ENCODE measurements around the gene FBLN1.
"Not testable (repeated sequence)": the region's sequence is repeated elsewhere in the genome, so short reads cannot be mapped to it uniquely, and the experiment has no call there.

Gene FBLN1

GRCh38 chr22:45476814-45477213 lies 25.9 kb upstream of the FBLN1 start:
- no peak for DNase-seq

GRCh38 chr22:45477366-45478107 lies 25.1 kb upstream of the FBLN1 start:
- DNase-seq, result no peak

- DNase-seq, result no peak
Measured at GRCh38 chr22:45478108-45478771, 24.4 kb upstream of the FBLN1 start.

DNA sequence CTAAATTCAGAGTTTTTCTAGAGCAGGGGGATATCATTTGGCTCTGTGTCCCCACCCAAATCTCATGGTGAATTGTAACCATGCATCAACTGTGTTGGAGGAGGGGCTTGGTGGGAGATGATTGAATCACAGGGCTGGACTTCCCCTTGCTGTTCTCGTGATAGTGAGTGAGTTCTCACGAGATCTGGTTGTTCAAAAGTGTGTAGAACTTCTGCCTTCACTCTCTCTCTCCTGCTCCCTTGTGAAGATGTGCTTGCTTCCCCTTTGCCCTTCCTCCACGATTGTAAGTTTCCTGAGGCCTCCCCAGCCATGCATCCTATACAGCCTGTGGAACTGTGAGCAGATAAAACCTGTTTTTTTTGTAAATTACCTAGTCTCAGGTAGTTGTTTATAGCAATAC lies 22.0 kb upstream of the FBLN1 start:
- no peak for DNase-seq

DNA sequence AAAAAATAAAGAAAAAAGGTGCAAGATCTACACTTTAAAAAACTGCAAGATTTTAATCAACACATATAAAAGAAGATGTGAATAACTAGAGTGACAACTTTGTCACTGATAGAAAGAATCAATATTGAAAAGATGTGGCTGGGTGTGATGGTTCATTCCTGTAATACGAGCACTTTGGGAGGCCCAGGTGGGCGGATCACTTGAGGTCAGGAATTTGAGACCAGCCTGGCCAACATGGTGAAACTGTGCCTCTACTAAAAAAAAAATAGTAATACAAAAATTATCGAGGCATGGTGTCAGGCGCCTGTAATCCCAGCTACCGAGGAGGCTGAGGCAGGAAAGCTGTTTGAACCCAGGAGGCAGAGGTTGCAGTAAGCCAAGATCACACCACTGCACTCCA lies 21.0 kb upstream of the FBLN1 start:
- DNase-seq, result no peak

GRCh38 chr22:45482169-45482568 lies 20.5 kb upstream of the FBLN1 start:
- DNase-seq, result no peak

DNA sequence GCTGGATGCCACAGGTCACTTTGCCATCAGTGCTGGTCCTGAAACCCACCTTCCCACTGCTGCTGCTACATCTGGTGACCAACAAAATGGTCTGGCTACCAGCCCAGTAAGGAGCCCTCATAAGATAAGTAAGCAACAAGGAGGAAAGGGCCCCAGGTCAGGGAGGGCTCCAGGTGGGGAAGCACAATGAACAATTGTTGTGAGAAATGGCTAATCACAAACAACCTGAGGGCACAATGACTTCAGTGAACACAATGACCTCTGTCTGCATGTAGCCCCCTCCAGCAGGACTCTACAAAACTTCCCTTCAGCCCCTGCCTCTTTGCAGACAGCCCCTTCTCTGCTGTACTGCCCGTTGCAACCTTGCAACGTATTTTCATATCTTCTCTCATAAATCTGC lies 19.4 kb upstream of the FBLN1 start:
- no peak for DNase-seq

GRCh38 chr22:45483918-45484499 lies 18.7 kb upstream of the FBLN1 start:
- no peak for DNase-seq

GRCh38 chr22:45484742-45485141 lies 17.9 kb upstream of the FBLN1 start:
- DNase-seq, result no peak

- no peak for DNase-seq
Measured at GRCh38 chr22:45485261-45485660, 17.4 kb upstream of the FBLN1 start.

DNA sequence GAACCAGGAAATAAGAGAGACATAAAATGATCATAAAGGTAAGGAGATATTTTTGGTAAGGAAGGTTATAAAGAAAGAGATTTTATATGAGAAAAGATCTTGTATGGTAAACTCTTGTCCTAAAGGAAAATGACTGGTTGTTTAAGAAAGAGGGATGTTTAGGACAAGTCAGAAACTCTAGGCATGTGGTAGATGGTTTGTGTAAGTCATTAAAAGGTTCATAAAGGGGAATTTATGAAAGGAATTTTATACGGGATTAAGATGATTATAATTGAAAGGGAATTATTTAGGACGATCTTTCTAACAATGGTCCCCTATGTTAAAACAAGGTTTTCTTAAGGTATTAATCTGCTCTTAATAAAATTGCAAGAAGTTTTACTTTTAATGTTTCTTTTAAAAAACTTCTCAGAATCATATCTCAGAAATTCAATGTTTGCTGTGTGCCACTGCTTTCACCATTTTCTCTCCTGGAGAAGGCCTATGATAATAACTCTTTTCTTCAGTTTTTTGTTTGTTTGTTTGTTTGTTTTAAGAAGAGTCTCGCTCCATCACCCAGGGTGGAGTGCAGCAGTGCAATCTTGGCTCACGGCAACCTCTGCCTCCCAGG lies 13.8 kb upstream of the FBLN1 start:
- no peak for DNase-seq

GRCh38 chr22:45490836-45491235 lies 11.8 kb upstream of the FBLN1 start:
- no peak for DNase-seq

- DNase-seq, result no peak
Measured at GRCh38 chr22:45491841-45492240, 10.8 kb upstream of the FBLN1 start.

GRCh38 chr22:45493286-45493771 lies 9.4 kb upstream of the FBLN1 start:
- no peak for DNase-seq

DNA sequence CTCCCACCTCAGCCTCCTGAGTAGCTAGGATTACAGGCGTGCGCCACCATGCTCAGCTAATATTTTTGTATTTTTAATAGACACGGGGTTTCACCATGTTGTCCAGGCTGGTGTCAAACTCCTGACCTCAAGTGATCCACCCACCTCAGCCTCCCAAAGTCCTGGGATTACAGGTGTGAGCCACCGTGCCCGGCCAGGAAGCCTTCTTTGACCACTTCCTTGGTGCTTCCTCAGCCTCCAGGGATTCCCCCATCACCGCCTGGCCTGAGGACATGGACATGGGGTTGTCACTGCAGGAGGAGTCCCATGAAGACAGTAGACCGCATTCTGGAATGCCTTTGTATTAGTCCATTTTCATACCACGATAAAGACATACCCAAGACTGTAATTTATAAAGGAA lies 8.4 kb upstream of the FBLN1 start:
- not testable (repeated sequence) for DNase-seq

DNA sequence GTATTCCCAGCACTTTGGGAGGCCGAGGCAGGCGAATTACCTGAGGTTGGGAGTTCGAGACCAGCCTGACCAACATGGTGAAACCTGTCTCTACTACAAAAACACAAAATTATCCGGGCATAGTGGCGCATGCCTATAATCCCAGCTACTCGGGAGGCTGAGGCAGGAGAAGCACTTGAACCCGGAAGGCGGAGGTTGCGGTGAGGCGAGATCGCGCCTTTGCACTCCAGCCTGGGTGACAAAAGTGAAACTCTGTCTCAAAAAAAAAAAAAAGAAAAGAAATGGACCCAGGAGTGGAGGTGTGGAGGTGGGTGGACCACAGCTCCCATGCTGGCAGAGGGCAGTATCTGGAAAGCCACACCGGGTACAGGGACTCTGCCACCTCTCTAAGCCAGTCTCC lies 7.1 kb upstream of the FBLN1 start:
- DNase-seq, result not testable (repeated sequence)

DNA sequence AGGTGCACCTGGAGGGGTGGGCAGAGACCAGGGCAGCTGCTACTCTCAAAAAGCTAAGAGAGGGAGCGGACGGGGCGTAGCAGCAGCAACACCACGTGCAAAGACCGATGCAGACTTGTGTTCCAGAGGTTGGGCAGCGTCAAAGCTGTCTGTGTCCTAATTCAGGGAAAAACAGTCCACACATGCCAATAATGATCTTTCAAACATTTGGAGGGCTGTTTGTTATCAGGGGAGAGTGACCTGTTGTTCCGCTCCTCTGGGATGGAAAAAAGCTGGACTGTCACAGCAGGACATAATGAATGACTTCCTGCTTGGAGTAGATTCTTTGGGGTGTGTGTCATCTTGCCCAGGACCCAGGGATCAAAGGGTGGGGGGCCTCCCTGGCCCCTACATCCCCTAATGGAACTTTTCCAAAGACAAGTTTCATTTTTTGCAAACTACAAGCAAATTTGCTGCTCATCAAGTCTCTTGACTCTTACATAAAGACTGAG lies 6.2 kb upstream of the FBLN1 start:
- DNase-seq, result no peak

- DNase-seq, result no peak
Measured at GRCh38 chr22:45497351-45498145, 5.1 kb upstream of the FBLN1 start.

DNA sequence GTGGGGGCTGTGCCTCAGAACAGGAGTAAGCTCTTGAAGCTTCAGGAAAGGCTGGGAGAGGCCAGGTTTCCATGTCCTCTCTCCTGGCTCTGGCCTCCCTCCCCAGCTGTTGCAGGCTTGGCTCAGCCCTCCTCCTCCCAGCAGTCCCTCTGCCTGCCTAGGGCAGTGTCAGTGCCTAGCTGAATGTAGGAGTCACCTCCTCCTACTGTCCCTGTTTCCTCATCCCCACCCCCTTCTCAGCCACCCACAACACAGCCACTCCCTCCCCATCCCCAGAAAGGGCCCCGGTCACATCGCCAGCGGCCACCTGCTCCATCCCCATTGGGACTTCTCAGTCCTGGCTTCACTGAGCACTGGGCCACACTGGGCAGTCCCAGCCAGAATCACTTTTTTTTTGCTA lies 2.9 kb upstream of the FBLN1 start:
- no peak for DNase-seq

- no peak for DNase-seq
Measured at GRCh38 chr22:45503050-45503815, 550 bp downstream of the FBLN1 start.

GRCh38 chr22:45503816-45504372 lies 1.2 kb downstream of the FBLN1 start:
- DNase-seq, result no peak

Data from C1 segment of cervical spinal cord (tissue), 14 donors.